Body of pancreas (tissue), 4 donors: ENCODE data around the gene DENND2A.

Experiments used
- CTCF ChIP-seq, 7 experiments: fragments of 450-650 bp in 4 of 7; fragments of 200-600 bp in 3 of 7; sonication (generic) in 3 of 7; IDR thresholded peaks; one replicate each; pipeline ENCODE4 v1.5.1; 2016 to 2019; ENCODE audit warnings: antibody characterized with exemption in 7 of 7
- POLR2A ChIP-seq, 3 donors: fragments of 450-650 bp; IDR thresholded peaks; one replicate each; pipeline ENCODE4 v1.6.1; 2016; ENCODE audit warnings: antibody characterized with exemption in 3 of 3, mild to moderate bottlenecking in 2 of 3

GRCh38 chr7:140546947-140547346 lies 93.7 kb downstream of the DENND2A start:
- TF ChIP-seq CTCF (IDR thresholded peaks at IDR 0.05) (no peak), POLR2A (IDR thresholded peaks at IDR 0.05) (no peak)
